Measurements from ENCODE around the gene FKBP2. TPM values are rescaled to one million over a fixed set of nuclear protein-coding genes. Genes with fewer than 3 reads are reported as not detected.
A peak's percentile ranks its signal among the peaks of the same experiment; 100 is the strongest.

The FKBP2 gene
- total RNA-seq, 5 donors from 2014 or later (not counting 1 experiment from before 2014, with no cell fraction given) = 17.9 to 53.0 (median 42.9) TPM

- H3K4me1 Mint-ChIP-seq = peaks cover 37 to 43% (median 39%) of the 10 kb centered on the region in 3 donors
- peak overlapping the region; percentile 83 to 93 (median 89) for H3K4me3 Mint-ChIP-seq
- Histone ChIP-seq H3K4me1 (ENCODE audit: control insufficient read depth in 1 of 2, extremely low read depth in 1 of 2, insufficient read depth in 2 of 2, low read length in 2 of 2) (peaks cover 9 to 49% of the 10 kb centered on the region in 2 experiments), H3K27ac (ENCODE audit: low read length) (peak overlapping the region; percentile 97), H3K9me3 (no peaks in the 10 kb centered on the region), H3K36me3 (ENCODE audit: control insufficient read depth in 2 of 2, extremely low read depth in 1 of 2, insufficient read depth in 1 of 2, low read length in 1 of 2) (peaks cover 16 to 27% of the 10 kb centered on the region in 2 donors), H3K27me3 (replicated peaks in 1 of 2; ENCODE audit: control insufficient read depth in 2 of 2, extremely low read depth in 1 of 2, insufficient read depth in 2 of 2, low read length in 1 of 2) (no peaks in the 10 kb centered on the region), H3K4me3 (ENCODE audit: control insufficient read depth in 1 of 2, extremely low read depth in 1 of 2, low read length in 1 of 2) (peak overlapping the region; percentile 49 to 73)
- peak in 23 of 35 experiments; percentile 30 to 100 (median 99) for DNase-seq
- H3K9me3 Mint-ChIP-seq = no peaks in the 10 kb centered on the region
- no peaks in the 10 kb centered on the region for H3K27me3 Mint-ChIP-seq
- no peaks in the 10 kb centered on the region for H3K36me3 Mint-ChIP-seq
- WGBS (ENCODE audit: insufficient coverage) = under 1% methylated on average over 55 of the region's 63 CpGs
- peak in 2 of 4 experiments; percentile 1 to 2 for ATAC-seq (replicated peaks in 1 of 4)
- ChIA-PET CTCF (interaction anchor here in 1 of 2 donors (0.6 to 1.1 kb wide), 7 partner anchors 35 to 77 kb away, joined by 3 to 9 read pairs (median 5); partner anchors contain the start of genes BAD, FERMT3, PRDX5 and TRMT112), POLR2A (interaction anchor here (0.6 to 1.0 kb wide), 4 partner anchors 43 to 76 kb away, joined by 3 to 5 read pairs (median 3); partner anchors contain the start of genes BAD (in 1 of the 2) and TRMT112 (in 1 of the 2))
- H3K27ac Mint-ChIP-seq = peak overlapping the region; percentile 97
Observed at GRCh38 chr11:64241491-64242374, 838 bp downstream of the FKBP2 start.

GRCh38 chr11:64243236-64243854 lies 2.5 kb downstream of the FKBP2 start:
- H3K27me3 ChIP-seq (replicated peaks in 1 of 2; ENCODE audit: control insufficient read depth in 2 of 2, extremely low read depth in 1 of 2, insufficient read depth in 2 of 2, low read length in 1 of 2) = no peaks in the 10 kb centered on the region
- CTCF ChIA-PET = interaction anchor here in 1 of 2 donors (1.0 kb wide), 1 partner anchor 39 kb away, joined by 3 read pairs; no protein-coding TSS in a partner anchor
- peaks cover 8 to 17% of the 10 kb centered on the region in 2 donors for H3K36me3 ChIP-seq (ENCODE audit: control insufficient read depth in 2 of 2, extremely low read depth in 1 of 2, insufficient read depth in 1 of 2, low read length in 1 of 2)
- H3K9me3 Mint-ChIP-seq = no peaks in the 10 kb centered on the region
- peaks cover 36 to 50% (median 49%) of the 10 kb centered on the region in 3 donors for H3K4me1 Mint-ChIP-seq
- H3K27ac Mint-ChIP-seq = peak overlapping the region; percentile 72 to 77
- H3K27me3 Mint-ChIP-seq = no peaks in the 10 kb centered on the region
- H3K4me3 Mint-ChIP-seq = peak overlapping the region; percentile 46 to 93 (median 66)
- DNase-seq (no peak), ATAC-seq (replicated peaks in 1 of 4) (no peak)
- no CpG with 5 or more reads among the region's 8 CpGs for WGBS (ENCODE audit: insufficient coverage)
- POLR2A ChIA-PET = interaction anchor here in 1 of 2 donors (0.5 kb wide), 1 partner anchor 534 kb away, joined by 3 read pairs; no protein-coding TSS in a partner anchor
- H3K36me3 Mint-ChIP-seq = no peaks in the 10 kb centered on the region
- no peaks in the 10 kb centered on the region for H3K9me3 ChIP-seq
- no peak overlapping the region for H3K4me3 ChIP-seq (ENCODE audit: control insufficient read depth in 1 of 2, extremely low read depth in 1 of 2, low read length in 1 of 2)
- H3K4me1 ChIP-seq (ENCODE audit: control insufficient read depth in 1 of 2, extremely low read depth in 1 of 2, insufficient read depth in 2 of 2, low read length in 2 of 2) = peaks cover 12 to 60% of the 10 kb centered on the region in 2 experiments
- no peak overlapping the region for H3K27ac ChIP-seq (ENCODE audit: low read length)

- Histone ChIP-seq H3K27me3 (replicated peaks in 1 of 2; ENCODE audit: control insufficient read depth in 2 of 2, extremely low read depth in 1 of 2, insufficient read depth in 2 of 2, low read length in 1 of 2) (no peaks in the 10 kb centered on the region), H3K9me3 (no peaks in the 10 kb centered on the region), H3K4me1 (ENCODE audit: control insufficient read depth in 1 of 2, extremely low read depth in 1 of 2, insufficient read depth in 2 of 2, low read length in 2 of 2) (peaks cover 12 to 60% of the 10 kb centered on the region in 2 experiments), H3K27ac (ENCODE audit: low read length) (no peak overlapping the region), H3K4me3 (ENCODE audit: control insufficient read depth in 1 of 2, extremely low read depth in 1 of 2, low read length in 1 of 2) (no peak overlapping the region), H3K36me3 (ENCODE audit: control insufficient read depth in 2 of 2, extremely low read depth in 1 of 2, insufficient read depth in 1 of 2, low read length in 1 of 2) (peaks cover 6 to 10% of the 10 kb centered on the region in 2 donors)
- H3K4me3 Mint-ChIP-seq = peak overlapping the region; percentile 13 to 93 (median 66)
- WGBS (ENCODE audit: insufficient coverage) = 49% methylated on average over 2 of the region's 5 CpGs
- no peaks in the 10 kb centered on the region for H3K36me3 Mint-ChIP-seq
- CTCF ChIA-PET = no interaction called here
- ATAC-seq (replicated peaks in 1 of 4) (no peak), DNase-seq (no peak)
- H3K27me3 Mint-ChIP-seq = no peaks in the 10 kb centered on the region
- H3K27ac Mint-ChIP-seq = peak overlapping the region; percentile 72 to 77
- peaks cover 36 to 50% (median 49%) of the 10 kb centered on the region in 3 donors for H3K4me1 Mint-ChIP-seq
- no peaks in the 10 kb centered on the region for H3K9me3 Mint-ChIP-seq
- POLR2A ChIA-PET = interaction anchor here in 1 of 2 donors (0.5 kb wide), 1 partner anchor 533 kb away, joined by 3 read pairs; no protein-coding TSS in a partner anchor
Observed at GRCh38 chr11:64244107-64244506, 3.2 kb downstream of the FKBP2 start.

GRCh38 chr11:64244966-64245365 lies 4.1 kb downstream of the FKBP2 start:
- Mint-ChIP-seq H3K27me3 (no peaks in the 10 kb centered on the region), H3K4me1 (peaks cover 38 to 48% (median 45%) of the 10 kb centered on the region in 3 donors), H3K36me3 (no peaks in the 10 kb centered on the region), H3K27ac (peak overlapping the region; percentile 87 to 88), H3K4me3 (peak overlapping the region; percentile 80 to 90 (median 89)), H3K9me3 (no peaks in the 10 kb centered on the region)
- DNase-seq (no peak), ATAC-seq (replicated peaks in 1 of 4) (no peak)
- WGBS (ENCODE audit: insufficient coverage) = 43% methylated on average over 3 of the region's 6 CpGs
- CTCF ChIA-PET = interaction anchor here in 1 of 2 donors (0.6 to 1.1 kb wide), 4 partner anchors 18 to 73 kb away, joined by 3 to 4 read pairs (median 3); partner anchors contain the start of gene PRDX5
- Histone ChIP-seq H3K36me3 (ENCODE audit: control insufficient read depth in 2 of 2, extremely low read depth in 1 of 2, insufficient read depth in 1 of 2, low read length in 1 of 2) (peaks cover 6 to 10% of the 10 kb centered on the region in 2 donors), H3K27ac (ENCODE audit: low read length) (peak overlapping the region; percentile 30), H3K4me3 (ENCODE audit: control insufficient read depth in 1 of 2, extremely low read depth in 1 of 2, low read length in 1 of 2) (peak overlapping the region in 1 of 2 donors; percentile 64), H3K9me3 (no peaks in the 10 kb centered on the region), H3K4me1 (ENCODE audit: control insufficient read depth in 1 of 2, extremely low read depth in 1 of 2, insufficient read depth in 2 of 2, low read length in 2 of 2) (peaks cover 12 to 57% of the 10 kb centered on the region in 2 experiments), H3K27me3 (replicated peaks in 1 of 2; ENCODE audit: control insufficient read depth in 2 of 2, extremely low read depth in 1 of 2, insufficient read depth in 2 of 2, low read length in 1 of 2) (no peaks in the 10 kb centered on the region)
- POLR2A ChIA-PET = interaction anchor here in 1 of 2 donors (0.6 to 0.7 kb wide), 3 partner anchors 14 to 21 kb away, joined by 3 to 11 read pairs (median 4); no protein-coding TSS in a partner anchor

GRCh38 chr11:64245401-64245796 lies 4.5 kb downstream of the FKBP2 start:
- ATAC-seq (replicated peaks in 1 of 4) = no peak
- no peaks in the 10 kb centered on the region for H3K9me3 Mint-ChIP-seq
- H3K27ac Mint-ChIP-seq = peak overlapping the region; percentile 87 to 88
- peaks cover 36 to 46% (median 41%) of the 10 kb centered on the region in 3 donors for H3K4me1 Mint-ChIP-seq
- H3K4me3 ChIP-seq (ENCODE audit: control insufficient read depth in 1 of 2, extremely low read depth in 1 of 2, low read length in 1 of 2) = peak overlapping the region; percentile 64 to 76
- no peaks in the 10 kb centered on the region for H3K36me3 Mint-ChIP-seq
- POLR2A ChIA-PET = interaction anchor here in 1 of 2 donors (0.7 kb wide), 1 partner anchor 18 kb away, joined by 11 read pairs; no protein-coding TSS in a partner anchor
- WGBS (ENCODE audit: insufficient coverage) = 10% methylated on average over 2 of the region's 6 CpGs
- DNase-seq = peak in 18 of 35 experiments; percentile 18 to 63 (median 36)
- peaks cover 6 to 10% of the 10 kb centered on the region in 2 donors for H3K36me3 ChIP-seq (ENCODE audit: control insufficient read depth in 2 of 2, extremely low read depth in 1 of 2, insufficient read depth in 1 of 2, low read length in 1 of 2)
- CTCF ChIA-PET = interaction anchor here in 1 of 2 donors (0.6 to 1.1 kb wide), 4 partner anchors 19 to 72 kb away, joined by 3 to 4 read pairs (median 3); partner anchors contain the start of gene PRDX5
- peak overlapping the region; percentile 43 for H3K27ac ChIP-seq (ENCODE audit: low read length)
- no peaks in the 10 kb centered on the region for H3K9me3 ChIP-seq
- H3K4me3 Mint-ChIP-seq = peak overlapping the region; percentile 80 to 90 (median 89)
- peaks cover 0 to under 1% of the 10 kb centered on the region in 2 experiments for H3K27me3 ChIP-seq (replicated peaks in 1 of 2; ENCODE audit: control insufficient read depth in 2 of 2, extremely low read depth in 1 of 2, insufficient read depth in 2 of 2, low read length in 1 of 2)
- H3K27me3 Mint-ChIP-seq = no peaks in the 10 kb centered on the region
- H3K4me1 ChIP-seq (ENCODE audit: control insufficient read depth in 1 of 2, extremely low read depth in 1 of 2, insufficient read depth in 2 of 2, low read length in 2 of 2) = peaks cover 12 to 57% of the 10 kb centered on the region in 2 experiments
